Measurements from ENCODE around the gene LYPD6B. TPM values are rescaled to one million over a fixed set of nuclear protein-coding genes. Genes with fewer than 3 reads are reported as not detected.

The LYPD6B gene
- total RNA-seq, 1 donor from 2014 or later, result 27.2 TPM

DNA sequence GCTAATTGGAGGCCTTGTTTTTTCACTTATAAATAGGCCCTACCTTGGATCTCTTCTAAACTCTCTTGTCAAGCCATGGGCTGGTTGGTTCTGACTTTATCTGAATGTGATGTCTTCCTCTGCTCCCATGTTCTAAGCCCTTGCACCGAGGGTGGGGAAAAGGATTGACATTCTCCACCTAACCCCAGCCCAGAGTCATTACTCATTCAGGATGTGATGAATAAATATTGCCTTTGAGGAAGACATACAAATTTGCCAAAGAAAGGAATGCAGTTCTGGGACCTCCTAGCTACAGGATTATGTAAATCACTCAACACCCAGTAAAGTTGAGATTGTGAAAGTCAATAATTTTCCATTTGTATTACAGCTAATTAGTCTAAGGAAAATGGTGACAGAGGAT lies 149.8 kb downstream of the LYPD6B start:
- H3K27me3 Mint-ChIP-seq (ENCODE audit: low read depth), result no peaks in the 10 kb centered on the region
- TF ChIP-seq, protein P1, sequence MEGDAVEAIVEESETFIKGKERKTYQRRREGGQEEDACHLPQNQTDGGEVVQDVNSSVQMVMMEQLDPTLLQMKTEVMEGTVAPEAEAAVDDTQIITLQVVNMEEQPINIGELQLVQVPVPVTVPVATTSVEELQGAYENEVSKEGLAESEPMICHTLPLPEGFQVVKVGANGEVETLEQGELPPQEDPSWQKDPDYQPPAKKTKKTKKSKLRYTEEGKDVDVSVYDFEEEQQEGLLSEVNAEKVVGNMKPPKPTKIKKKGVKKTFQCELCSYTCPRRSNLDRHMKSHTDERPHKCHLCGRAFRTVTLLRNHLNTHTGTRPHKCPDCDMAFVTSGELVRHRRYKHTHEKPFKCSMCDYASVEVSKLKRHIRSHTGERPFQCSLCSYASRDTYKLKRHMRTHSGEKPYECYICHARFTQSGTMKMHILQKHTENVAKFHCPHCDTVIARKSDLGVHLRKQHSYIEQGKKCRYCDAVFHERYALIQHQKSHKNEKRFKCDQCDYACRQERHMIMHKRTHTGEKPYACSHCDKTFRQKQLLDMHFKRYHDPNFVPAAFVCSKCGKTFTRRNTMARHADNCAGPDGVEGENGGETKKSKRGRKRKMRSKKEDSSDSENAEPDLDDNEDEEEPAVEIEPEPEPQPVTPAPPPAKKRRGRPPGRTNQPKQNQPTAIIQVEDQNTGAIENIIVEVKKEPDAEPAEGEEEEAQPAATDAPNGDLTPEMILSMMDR (IDR thresholded peaks at IDR 0.05; ENCODE audit: unreplicated experiment), result no peak

DNA sequence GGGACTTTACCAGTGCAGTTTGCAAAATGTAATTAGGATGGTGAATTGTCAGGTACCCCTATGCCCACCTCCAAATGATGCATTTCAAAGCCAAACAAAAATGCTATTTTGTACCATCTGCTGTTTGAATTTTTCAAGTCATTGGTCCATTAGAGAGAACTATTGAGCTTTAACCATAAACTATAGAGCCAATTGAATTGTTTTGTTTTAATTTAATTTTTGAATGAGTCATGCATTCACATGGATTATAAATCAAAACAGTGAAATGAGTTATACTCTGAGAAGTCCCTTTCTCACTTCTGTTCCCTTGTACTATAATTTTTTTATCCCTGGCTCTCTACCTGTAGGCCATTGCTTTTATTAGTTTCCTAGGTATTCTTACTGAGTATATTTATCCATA lies 151.3 kb downstream of the LYPD6B start:
- H3K4me1 Mint-ChIP-seq, result peaks cover 20% of the 10 kb centered on the region
- TF ChIP-seq, protein P1 (IDR thresholded peaks at IDR 0.05; ENCODE audit: unreplicated experiment), result no peak
- H3K27me3 Mint-ChIP-seq (ENCODE audit: low read depth), result no peaks in the 10 kb centered on the region
- no peak overlapping the region for H3K27ac Mint-ChIP-seq
- no peaks in the 10 kb centered on the region for H3K9me3 Mint-ChIP-seq
- DNase-seq (ENCODE audit: low spot score in 2 of 2, unreplicated experiment in 2 of 2), result no peak
- no peak overlapping the region for H3K4me3 Mint-ChIP-seq
- no peaks in the 10 kb centered on the region for H3K36me3 Mint-ChIP-seq

More for the DNA sequence above, 149.8 kb downstream of the LYPD6B start:
- Mint-ChIP-seq H3K36me3 (no peaks in the 10 kb centered on the region), H3K4me1 (peaks cover 27% of the 10 kb centered on the region), H3K4me3 (no peak overlapping the region), H3K27ac (no peak overlapping the region), H3K9me3 (no peaks in the 10 kb centered on the region)
- no peak for DNase-seq (ENCODE audit: low spot score in 2 of 2, unreplicated experiment in 2 of 2)

DNA sequence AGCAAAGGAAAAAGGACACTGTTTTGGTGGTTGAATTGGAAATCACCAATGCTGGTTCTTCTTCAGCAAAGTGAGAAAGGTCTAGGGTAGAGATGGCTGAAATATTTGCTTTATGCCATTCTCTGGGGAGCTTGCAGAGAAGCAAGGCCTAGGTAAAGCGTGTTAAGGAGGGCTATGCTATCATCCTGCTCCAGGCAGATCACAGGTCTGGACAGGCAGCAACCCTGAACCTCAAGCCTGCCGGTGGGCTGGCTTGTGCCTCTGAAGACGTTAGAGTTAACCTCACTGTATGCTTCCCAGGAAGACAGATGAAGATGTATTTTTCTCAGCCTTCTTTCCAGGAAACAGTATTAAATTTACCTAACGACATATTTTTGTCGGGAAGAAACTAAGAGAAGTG lies 153.4 kb downstream of the LYPD6B start:
- no peaks in the 10 kb centered on the region for H3K27me3 Mint-ChIP-seq (ENCODE audit: low read depth)
- no peaks in the 10 kb centered on the region for H3K9me3 Mint-ChIP-seq
- DNase-seq (ENCODE audit: low spot score in 2 of 2, unreplicated experiment in 2 of 2), result no peak
- no peak overlapping the region for H3K27ac Mint-ChIP-seq
- TF ChIP-seq, protein P1 (IDR thresholded peaks at IDR 0.05; ENCODE audit: unreplicated experiment), result no peak
- H3K4me1 Mint-ChIP-seq, result peaks cover 10% of the 10 kb centered on the region
- H3K36me3 Mint-ChIP-seq, result no peaks in the 10 kb centered on the region
- H3K4me3 Mint-ChIP-seq, result no peak overlapping the region

DNA sequence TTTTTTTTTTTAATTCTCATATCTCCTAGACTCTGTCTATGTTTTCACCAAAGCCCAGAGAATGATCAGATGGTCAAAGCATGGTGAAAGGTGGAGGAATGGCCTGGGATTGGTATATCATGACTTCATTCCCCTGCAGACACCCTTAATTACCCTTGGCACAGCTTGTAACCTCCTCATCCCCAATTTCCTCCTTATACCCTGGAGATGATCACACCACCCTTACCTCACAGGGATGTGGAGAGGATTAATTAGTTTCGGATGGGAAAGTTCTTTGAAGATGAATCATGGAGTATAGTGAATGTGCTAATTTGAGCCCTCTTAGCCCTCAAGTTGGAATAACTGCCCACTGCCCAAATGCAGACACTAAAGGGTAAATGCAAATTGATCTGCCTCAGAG lies 153.9 kb downstream of the LYPD6B start:
- no peak overlapping the region for H3K27ac Mint-ChIP-seq
- no peaks in the 10 kb centered on the region for H3K9me3 Mint-ChIP-seq
- no peaks in the 10 kb centered on the region for H3K36me3 Mint-ChIP-seq
- TF ChIP-seq, protein P1 (IDR thresholded peaks at IDR 0.05; ENCODE audit: unreplicated experiment), result no peak
- DNase-seq (ENCODE audit: low spot score in 2 of 2, unreplicated experiment in 2 of 2), result no peak
- no peak overlapping the region for H3K4me3 Mint-ChIP-seq
- H3K4me1 Mint-ChIP-seq, result peaks cover 10% of the 10 kb centered on the region
- H3K27me3 Mint-ChIP-seq (ENCODE audit: low read depth), result no peaks in the 10 kb centered on the region

DNA sequence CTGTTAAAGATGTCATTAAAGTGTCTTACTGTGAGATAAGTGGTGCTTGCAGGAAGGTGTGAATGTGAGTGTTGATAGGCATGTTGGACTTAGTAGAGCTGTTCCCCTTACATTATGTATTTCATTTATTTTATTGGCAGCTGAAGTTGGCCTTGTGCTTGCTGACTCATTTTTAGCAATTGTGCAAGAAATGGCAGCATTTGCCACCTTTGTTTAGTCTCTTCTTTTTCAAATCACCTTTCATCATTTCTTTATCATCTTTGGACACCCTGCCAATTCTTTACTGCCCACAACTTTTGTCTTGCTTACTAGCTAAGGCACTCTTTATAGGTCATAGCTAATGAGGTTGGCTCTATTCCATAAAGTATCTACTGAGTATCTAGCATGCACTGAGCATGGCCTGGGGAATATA lies 161.6 kb downstream of the LYPD6B start:
- no peaks in the 10 kb centered on the region for H3K36me3 Mint-ChIP-seq
- peaks cover 26% of the 10 kb centered on the region for H3K4me1 Mint-ChIP-seq
- H3K4me3 Mint-ChIP-seq, result no peak overlapping the region
- H3K27me3 Mint-ChIP-seq (ENCODE audit: low read depth), result no peaks in the 10 kb centered on the region
- TF ChIP-seq, protein P1 (IDR thresholded peaks at IDR 0.05; ENCODE audit: unreplicated experiment), result no peak
- DNase-seq (ENCODE audit: low spot score in 2 of 2, unreplicated experiment in 2 of 2), result no peak
- H3K9me3 Mint-ChIP-seq, result no peaks in the 10 kb centered on the region
- no peak overlapping the region for H3K27ac Mint-ChIP-seq

DNA sequence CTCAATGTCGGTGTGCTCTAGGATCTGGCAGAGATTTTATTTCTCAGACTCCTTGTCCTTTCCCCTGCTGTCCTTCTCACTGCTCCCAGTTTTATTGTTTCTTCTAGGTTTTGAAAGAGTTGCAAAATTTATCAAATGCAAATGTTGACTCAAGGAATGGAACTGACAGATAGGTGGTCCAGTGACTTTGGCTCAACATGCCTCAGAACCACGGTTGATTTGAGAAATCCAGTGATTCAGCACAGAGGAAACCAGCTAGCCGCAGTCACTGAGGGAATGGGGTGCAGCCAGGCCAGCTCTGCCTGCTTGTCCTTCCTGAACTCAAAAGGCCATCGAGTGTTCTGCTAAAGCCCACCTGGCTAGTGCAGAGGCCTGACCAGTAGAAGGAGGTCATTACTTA lies 166.2 kb downstream of the LYPD6B start:
- peaks cover 10% of the 10 kb centered on the region for H3K36me3 Mint-ChIP-seq
- TF ChIP-seq, protein P1 (IDR thresholded peaks at IDR 0.05; ENCODE audit: unreplicated experiment), result no peak
- no peak for DNase-seq (ENCODE audit: low spot score in 2 of 2, unreplicated experiment in 2 of 2)
- no peak overlapping the region for H3K27ac Mint-ChIP-seq
- peaks cover 32% of the 10 kb centered on the region for H3K4me1 Mint-ChIP-seq
- H3K9me3 Mint-ChIP-seq, result no peaks in the 10 kb centered on the region
- H3K4me3 Mint-ChIP-seq, result no peak overlapping the region
- no peaks in the 10 kb centered on the region for H3K27me3 Mint-ChIP-seq (ENCODE audit: low read depth)
